A673 (cell line): Measurements from ENCODE around the gene MMP28.

ENCODE experiments used
- EZH2 ChIP-seq: fragments of 200-600 bp; sonication (generic); IDR thresholded peaks from 2 replicates; pipeline ENCODE4 v1.6.1; 2017; ENCODE audit warnings: borderline replicate concordance, low read depth, mild to moderate bottlenecking, mixed read lengths, antibody characterized with exemption, low read length; ENCODE audit not compliant: poor library complexity, severe bottlenecking
- TF ChIP-seq, protein P1 (sequence below): fragments of 300-800, 200-600 bp; sonication (generic); conservative IDR thresholded peaks from 2 replicates; pipeline ENCODE4 v1.5.1; 2017; ENCODE audit warnings: low read depth, mild to moderate bottlenecking, antibody characterized with exemption, low read length, moderate library complexity, mixed read lengths

DNA sequence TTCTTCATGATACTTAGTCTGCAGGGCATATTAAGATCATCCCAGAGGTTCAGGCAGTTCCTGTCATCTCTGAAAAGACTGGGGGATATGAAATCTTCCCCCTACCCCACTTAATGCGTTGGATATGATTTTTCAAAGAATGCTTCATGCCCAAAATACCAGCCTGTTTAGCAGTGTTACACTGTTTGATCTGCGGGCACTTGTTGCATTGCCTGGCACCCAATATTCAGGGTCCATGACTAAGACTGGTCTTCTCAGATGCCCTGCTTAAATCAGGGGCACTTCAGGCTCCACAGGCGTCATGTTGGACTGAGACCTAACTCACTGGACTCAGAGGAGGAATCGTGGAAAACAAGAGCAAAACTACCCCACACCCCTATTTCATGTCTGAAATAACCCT, 70.4 kb downstream of the MMP28 start:
- TF ChIP-seq EZH2: no peak
- TF ChIP-seq, protein P1, sequence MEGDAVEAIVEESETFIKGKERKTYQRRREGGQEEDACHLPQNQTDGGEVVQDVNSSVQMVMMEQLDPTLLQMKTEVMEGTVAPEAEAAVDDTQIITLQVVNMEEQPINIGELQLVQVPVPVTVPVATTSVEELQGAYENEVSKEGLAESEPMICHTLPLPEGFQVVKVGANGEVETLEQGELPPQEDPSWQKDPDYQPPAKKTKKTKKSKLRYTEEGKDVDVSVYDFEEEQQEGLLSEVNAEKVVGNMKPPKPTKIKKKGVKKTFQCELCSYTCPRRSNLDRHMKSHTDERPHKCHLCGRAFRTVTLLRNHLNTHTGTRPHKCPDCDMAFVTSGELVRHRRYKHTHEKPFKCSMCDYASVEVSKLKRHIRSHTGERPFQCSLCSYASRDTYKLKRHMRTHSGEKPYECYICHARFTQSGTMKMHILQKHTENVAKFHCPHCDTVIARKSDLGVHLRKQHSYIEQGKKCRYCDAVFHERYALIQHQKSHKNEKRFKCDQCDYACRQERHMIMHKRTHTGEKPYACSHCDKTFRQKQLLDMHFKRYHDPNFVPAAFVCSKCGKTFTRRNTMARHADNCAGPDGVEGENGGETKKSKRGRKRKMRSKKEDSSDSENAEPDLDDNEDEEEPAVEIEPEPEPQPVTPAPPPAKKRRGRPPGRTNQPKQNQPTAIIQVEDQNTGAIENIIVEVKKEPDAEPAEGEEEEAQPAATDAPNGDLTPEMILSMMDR: no peak
